ENCODE measurements around the gene TNFRSF13B. TPM values are rescaled to one million over a fixed set of nuclear protein-coding genes. Genes with fewer than 3 reads are reported as not detected.

Gene TNFRSF13B
- total and polyA plus RNA-seq, 2 experiments from 2014 or later = 0.24 TPM; not detected in 1

DNA sequence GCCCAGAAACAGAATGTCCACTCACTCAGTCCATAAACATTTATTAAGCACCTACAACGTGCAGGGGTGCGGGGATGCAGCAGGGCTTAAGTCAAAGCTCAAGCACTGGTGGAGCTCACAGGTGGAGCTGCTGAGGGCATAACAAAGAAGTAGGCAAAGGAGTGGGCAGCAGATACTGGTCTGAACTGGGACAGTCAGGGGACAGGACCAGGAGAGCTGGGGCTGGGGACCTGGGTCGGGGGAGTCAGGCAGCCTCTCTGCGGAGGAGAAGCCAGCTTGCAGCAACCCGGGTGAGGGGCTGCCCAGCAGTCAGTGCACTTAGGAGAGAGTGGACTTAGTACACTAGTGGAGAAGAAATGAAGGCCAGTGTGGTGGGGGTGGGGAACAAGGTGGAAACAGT lies 10.0 kb upstream of the TNFRSF13B start (continued):
- TF ChIP-seq, protein P1, sequence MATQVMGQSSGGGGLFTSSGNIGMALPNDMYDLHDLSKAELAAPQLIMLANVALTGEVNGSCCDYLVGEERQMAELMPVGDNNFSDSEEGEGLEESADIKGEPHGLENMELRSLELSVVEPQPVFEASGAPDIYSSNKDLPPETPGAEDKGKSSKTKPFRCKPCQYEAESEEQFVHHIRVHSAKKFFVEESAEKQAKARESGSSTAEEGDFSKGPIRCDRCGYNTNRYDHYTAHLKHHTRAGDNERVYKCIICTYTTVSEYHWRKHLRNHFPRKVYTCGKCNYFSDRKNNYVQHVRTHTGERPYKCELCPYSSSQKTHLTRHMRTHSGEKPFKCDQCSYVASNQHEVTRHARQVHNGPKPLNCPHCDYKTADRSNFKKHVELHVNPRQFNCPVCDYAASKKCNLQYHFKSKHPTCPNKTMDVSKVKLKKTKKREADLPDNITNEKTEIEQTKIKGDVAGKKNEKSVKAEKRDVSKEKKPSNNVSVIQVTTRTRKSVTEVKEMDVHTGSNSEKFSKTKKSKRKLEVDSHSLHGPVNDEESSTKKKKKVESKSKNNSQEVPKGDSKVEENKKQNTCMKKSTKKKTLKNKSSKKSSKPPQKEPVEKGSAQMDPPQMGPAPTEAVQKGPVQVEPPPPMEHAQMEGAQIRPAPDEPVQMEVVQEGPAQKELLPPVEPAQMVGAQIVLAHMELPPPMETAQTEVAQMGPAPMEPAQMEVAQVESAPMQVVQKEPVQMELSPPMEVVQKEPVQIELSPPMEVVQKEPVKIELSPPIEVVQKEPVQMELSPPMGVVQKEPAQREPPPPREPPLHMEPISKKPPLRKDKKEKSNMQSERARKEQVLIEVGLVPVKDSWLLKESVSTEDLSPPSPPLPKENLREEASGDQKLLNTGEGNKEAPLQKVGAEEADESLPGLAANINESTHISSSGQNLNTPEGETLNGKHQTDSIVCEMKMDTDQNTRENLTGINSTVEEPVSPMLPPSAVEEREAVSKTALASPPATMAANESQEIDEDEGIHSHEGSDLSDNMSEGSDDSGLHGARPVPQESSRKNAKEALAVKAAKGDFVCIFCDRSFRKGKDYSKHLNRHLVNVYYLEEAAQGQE (IDR thresholded peaks at IDR 0.05; ENCODE audit: unreplicated experiment) = no peak
- TF ChIP-seq ZNF331 (CRISPR knock-in tag; IDR thresholded peaks at IDR 0.05; ENCODE audit: low read depth) (no peak), JUNB (IDR thresholded peaks at IDR 0.05; ENCODE audit: unreplicated experiment) (no peak)
- TF ChIP-seq, protein P2, sequence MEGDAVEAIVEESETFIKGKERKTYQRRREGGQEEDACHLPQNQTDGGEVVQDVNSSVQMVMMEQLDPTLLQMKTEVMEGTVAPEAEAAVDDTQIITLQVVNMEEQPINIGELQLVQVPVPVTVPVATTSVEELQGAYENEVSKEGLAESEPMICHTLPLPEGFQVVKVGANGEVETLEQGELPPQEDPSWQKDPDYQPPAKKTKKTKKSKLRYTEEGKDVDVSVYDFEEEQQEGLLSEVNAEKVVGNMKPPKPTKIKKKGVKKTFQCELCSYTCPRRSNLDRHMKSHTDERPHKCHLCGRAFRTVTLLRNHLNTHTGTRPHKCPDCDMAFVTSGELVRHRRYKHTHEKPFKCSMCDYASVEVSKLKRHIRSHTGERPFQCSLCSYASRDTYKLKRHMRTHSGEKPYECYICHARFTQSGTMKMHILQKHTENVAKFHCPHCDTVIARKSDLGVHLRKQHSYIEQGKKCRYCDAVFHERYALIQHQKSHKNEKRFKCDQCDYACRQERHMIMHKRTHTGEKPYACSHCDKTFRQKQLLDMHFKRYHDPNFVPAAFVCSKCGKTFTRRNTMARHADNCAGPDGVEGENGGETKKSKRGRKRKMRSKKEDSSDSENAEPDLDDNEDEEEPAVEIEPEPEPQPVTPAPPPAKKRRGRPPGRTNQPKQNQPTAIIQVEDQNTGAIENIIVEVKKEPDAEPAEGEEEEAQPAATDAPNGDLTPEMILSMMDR (conservative IDR thresholded peaks at IDR 0.05; ENCODE audit: low read depth in 2 of 2) = no peak

DNA sequence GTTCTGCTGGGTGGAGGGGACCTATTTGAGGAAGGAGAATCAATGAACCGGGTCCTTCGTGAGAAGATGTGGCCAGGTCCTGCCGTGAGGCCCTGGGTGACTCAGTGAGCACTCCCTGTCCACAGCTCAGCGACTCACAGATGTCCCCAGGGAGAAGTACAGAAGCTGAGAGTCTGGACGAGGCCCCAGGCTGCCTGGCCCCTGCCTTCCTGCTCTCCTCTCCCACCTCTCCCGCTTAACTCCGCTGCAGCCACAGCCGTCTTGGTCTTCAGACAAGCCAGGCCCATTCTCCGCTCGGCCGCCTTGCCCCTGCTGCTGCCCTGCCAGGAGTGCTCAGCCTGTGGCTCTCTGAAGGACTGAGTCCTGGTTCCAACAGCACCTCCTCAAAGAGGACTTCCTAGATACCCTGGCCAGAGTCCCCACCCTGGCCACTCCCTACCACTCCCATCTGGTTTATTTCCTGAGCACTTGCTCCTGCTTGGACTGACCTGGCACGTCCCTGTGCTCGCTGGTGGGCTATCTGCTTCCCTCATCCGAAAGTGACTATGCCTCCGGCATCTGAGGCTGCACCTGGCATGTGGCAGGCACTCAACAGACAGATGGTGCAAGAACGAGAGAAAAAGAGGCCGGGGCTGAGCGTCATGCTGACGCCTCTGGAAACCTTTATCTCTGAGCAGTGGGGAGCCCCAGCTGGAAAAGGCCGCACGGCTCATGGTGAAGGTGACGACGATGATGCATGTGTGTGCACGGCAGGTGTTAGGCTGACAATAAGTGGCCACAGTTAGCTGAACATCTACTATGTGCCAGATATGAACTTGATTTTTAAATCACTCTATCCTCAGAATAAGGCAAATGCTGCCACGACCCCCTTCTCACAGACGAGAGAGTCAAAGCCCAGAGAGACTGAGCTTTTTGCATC lies 9.2 kb upstream of the TNFRSF13B start:
- Histone ChIP-seq H3K4me2 (no peak overlapping the region), H3K4me1 (ENCODE audit: insufficient read depth) (no peaks in the 10 kb centered on the region), H3K27ac (ENCODE audit: low read depth) (no peak overlapping the region), H3F3A (replicated peaks; ENCODE audit: low read depth) (no peaks in the 10 kb centered on the region), H3K4me3 (no peak overlapping the region), H3K27me3 (ENCODE audit: insufficient read depth) (no peaks in the 10 kb centered on the region), H3K9me2 (ENCODE audit: insufficient read depth) (no peaks in the 10 kb centered on the region), H2AFZ (peak overlapping the region; percentile 80; the same call in 1 of the 2 replicates), H3K36me3 (ENCODE audit: insufficient read depth) (no peaks in the 10 kb centered on the region), H4K20me1 (replicated peaks; ENCODE audit: insufficient read depth) (no peaks in the 10 kb centered on the region), H3K79me2 (replicated peaks; ENCODE audit: insufficient read depth) (no peaks in the 10 kb centered on the region)
- H3K27me3 Mint-ChIP-seq (ENCODE audit: insufficient read depth, low read depth, poor library complexity) = peaks cover 1% of the 10 kb centered on the region
- H3K9me3 Mint-ChIP-seq = no peaks in the 10 kb centered on the region
- H3K27ac Mint-ChIP-seq = no peak overlapping the region
- H3K4me1 Mint-ChIP-seq = peaks cover 6% of the 10 kb centered on the region; the same call in 2 of the 3 replicates
- no peaks in the 10 kb centered on the region for H3K36me3 Mint-ChIP-seq (ENCODE audit: low read depth)
- no peak for DNase-seq (ENCODE audit: low spot score)
- peak; percentile 43; the same call in 1 of the 3 replicates for ATAC-seq
- H3K4me3 Mint-ChIP-seq = no peak overlapping the region
- TF ChIP-seq NANOG (IDR thresholded peaks at IDR 0.05; ENCODE audit: borderline replicate concordance) (no peak), ZNF114 (CRISPR knock-in tag; IDR thresholded peaks at IDR 0.05) (no peak), EZH2phosphoT487 (IDR thresholded peaks at IDR 0.05; ENCODE audit: unreplicated experiment) (no peak), ZNF331 (CRISPR knock-in tag; IDR thresholded peaks at IDR 0.05; ENCODE audit: low read depth) (no peak), CREB1 (CRISPR knock-in tag; IDR thresholded peaks at IDR 0.05; ENCODE audit: low read depth) (no peak), EZH2 (IDR thresholded peaks at IDR 0.05; ENCODE audit: low read depth, unreplicated experiment) (no peak), STAT1 (IDR thresholded peaks at IDR 0.05; ENCODE audit: unreplicated experiment) (no peak), POLR2AphosphoS5 (IDR thresholded peaks at IDR 0.05; ENCODE audit: low read depth) (no peak)
- TF ChIP-seq, protein P1 (IDR thresholded peaks at IDR 0.05; ENCODE audit: unreplicated experiment) = no peak
- TF ChIP-seq, protein P2 (conservative IDR thresholded peaks at IDR 0.05; ENCODE audit: low read depth in 2 of 2) = no peak
